ENCODE results near the gene SIGLEC14. TPM values are rescaled to one million over a fixed set of nuclear protein-coding genes. Genes with fewer than 3 reads are reported as not detected.

Gene SIGLEC14
- total and polyA plus RNA-seq, 5 donors from 2014 or later = 0.08 to 0.18 TPM; not detected in 3

DNA sequence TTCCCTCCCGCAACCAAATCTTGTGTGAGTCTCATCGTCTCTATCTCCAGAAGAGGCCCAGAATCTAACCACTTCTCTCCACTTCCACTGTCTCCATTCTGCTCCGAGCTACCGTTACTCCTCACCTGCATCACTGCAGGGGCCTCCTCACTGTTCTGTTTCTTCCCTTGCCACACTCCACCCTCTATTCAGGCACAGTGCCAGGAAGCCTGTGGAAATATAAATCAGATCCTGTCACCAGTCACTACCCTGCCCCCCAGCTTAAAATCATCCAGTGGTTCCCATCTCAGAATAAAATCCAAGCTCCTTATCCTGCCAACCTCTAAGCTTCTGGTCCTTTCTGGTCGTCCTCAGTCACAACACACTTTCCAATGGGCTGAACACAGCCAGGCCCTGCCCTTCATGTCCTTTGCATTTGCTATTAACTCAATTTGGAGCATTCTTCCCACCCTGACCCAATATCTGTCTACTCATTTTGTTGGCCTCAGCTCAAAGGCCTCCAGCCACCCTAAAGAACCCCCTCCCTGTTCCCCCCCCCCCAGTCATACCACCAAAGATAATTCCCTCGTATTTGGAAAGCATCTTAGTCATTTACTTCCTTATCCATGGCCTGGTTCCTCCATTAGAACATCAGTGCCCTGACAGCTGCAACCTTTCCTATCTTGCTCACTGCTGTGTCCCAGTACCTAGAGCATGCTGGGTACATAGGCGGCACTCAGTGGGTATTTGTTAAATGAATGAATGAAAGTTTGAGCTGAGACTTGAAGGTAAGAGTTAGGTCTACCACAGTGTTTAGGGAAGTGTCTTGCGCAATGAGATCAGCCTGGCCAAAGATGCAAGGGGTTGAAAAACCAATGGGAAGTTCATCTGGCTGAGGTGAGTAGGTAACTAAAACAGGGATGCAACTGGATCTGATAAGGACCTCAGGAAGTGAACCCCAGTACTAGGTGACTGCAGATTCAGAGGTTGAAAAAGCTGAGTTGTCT, 51.1 kb downstream of the SIGLEC14 start:
- H3K4me1 Mint-ChIP-seq = peaks cover 0 to 38% (median 13%) of the 10 kb centered on the region in 4 donors
- DNase-seq (no peak), ATAC-seq (ENCODE audit: low read depth in 2 of 2) (no peak)
- H3K27me3 ChIP-seq (ENCODE audit: control insufficient read depth, insufficient read depth, low read length) = peaks cover 3% of the 10 kb centered on the region
- peaks cover 14% of the 10 kb centered on the region for H3K4me1 ChIP-seq (ENCODE audit: control insufficient read depth, insufficient read depth, low read length, poor library complexity, severe bottlenecking)
- peaks cover 14% of the 10 kb centered on the region for H3K36me3 Mint-ChIP-seq
- H3K4me3 ChIP-seq (ENCODE audit: low read depth, low read length) = peak overlapping the region; percentile 92
- H3K27me3 Mint-ChIP-seq = peaks cover 11% of the 10 kb centered on the region
- peak overlapping the region; percentile 45 to 98 (median 88) for H3K4me3 Mint-ChIP-seq
- no peaks in the 10 kb centered on the region for H3K36me3 ChIP-seq (ENCODE audit: control insufficient read depth, insufficient read depth, low read length)
- H3K27ac Mint-ChIP-seq = peak overlapping the region in 2 of 3 donors; percentile 62 to 90
- H3K27ac ChIP-seq (ENCODE audit: insufficient read depth, low read length, poor library complexity, severe bottlenecking) = no peak overlapping the region
- H3K9me3 Mint-ChIP-seq = peaks cover 0 to 13% (median 3%) of the 10 kb centered on the region in 7 donors
- H3K9me3 ChIP-seq (ENCODE audit: control insufficient read depth in 2 of 2, low read length in 2 of 2) = peaks cover 0 to 2% of the 10 kb centered on the region in 2 experiments

DNA sequence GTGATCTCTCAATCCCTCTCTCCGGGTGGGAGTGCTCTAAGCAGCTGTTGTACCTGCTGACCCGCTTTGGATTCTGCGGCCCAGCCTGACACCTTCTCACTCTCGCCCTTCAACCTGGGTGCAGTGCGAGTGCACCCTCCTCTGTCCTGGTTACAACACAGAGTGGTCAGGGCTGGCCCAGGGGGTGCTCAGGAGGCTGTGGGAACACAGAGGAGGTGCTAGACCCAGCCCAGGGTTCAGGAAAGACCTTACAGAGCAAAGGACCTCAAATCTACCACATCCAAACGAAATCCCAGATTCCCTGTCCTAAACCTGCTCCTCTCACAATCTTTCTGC, 51.9 kb downstream of the SIGLEC14 start:
- no peak overlapping the region for H3K27ac ChIP-seq (ENCODE audit: insufficient read depth, low read length, poor library complexity, severe bottlenecking)
- H3K27ac Mint-ChIP-seq = peak overlapping the region in 2 of 3 donors; percentile 88 to 90

DNA sequence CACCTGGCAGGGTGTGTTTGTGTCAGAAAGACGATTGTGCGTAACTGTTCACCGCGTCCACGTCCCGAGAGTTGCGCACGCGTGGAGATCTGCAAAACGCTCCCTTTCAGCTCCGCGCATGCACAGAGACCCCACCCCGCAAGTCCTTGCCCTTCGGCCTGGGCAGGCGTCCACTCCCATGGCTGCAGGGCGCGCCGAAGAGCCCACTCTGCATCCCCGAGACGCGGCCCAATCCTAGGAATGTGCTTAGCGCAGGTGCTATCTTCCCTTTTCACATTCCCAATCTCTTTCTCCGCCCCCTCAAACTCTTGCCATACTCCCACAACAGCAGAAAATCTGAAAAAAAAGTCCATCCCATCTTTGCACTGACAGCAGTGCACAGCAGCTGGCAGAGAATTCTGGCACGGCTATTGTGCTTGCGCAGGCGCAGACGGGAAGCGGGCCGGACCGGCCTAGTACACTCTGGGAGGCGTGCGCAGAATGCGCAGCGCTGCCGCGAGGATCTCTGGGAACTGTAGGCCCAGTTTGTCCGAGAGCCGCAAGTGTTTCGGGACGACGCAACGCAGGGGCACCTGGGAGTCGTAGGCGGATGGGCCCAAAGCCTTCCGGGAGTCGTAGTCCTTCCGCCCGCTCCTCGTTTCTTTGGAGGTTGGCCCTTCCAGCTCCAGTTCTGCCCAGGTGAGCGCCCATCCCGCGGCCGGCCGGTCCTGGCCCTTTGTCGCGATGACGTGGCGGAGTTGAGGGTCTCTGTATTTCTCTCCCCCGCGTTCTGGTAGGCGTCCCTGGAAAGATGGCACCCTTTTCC, 52.5 kb downstream of the SIGLEC14 start:
- Mint-ChIP-seq H3K9me3 (peaks cover 0 to 19% (median 4%) of the 10 kb centered on the region in 7 donors), H3K4me1 (peaks cover 0 to 34% (median 12%) of the 10 kb centered on the region in 4 donors), H3K27me3 (no peaks in the 10 kb centered on the region), H3K4me3 (peak overlapping the region; percentile 91 to 99 (median 98)), H3K36me3 (peaks cover 14% of the 10 kb centered on the region), H3K27ac (peak overlapping the region; percentile 88 to 97 (median 90))
- peak overlapping the region; percentile 92 for H3K4me3 ChIP-seq (ENCODE audit: low read depth, low read length)
- peak; percentile 91 to 97 (median 91) for DNase-seq
- peak; percentile 100 for ATAC-seq (ENCODE audit: low read depth in 2 of 2)
- H3K27ac ChIP-seq (ENCODE audit: insufficient read depth, low read length, poor library complexity, severe bottlenecking) = no peak overlapping the region
- H3K36me3 ChIP-seq (ENCODE audit: control insufficient read depth, insufficient read depth, low read length) = no peaks in the 10 kb centered on the region
- no peaks in the 10 kb centered on the region for H3K27me3 ChIP-seq (ENCODE audit: control insufficient read depth, insufficient read depth, low read length)
- peaks cover 0 to 4% of the 10 kb centered on the region in 2 experiments for H3K9me3 ChIP-seq (ENCODE audit: control insufficient read depth in 2 of 2, low read length in 2 of 2)
- H3K4me1 ChIP-seq (ENCODE audit: control insufficient read depth, insufficient read depth, low read length, poor library complexity, severe bottlenecking) = peaks cover 14% of the 10 kb centered on the region

More for the DNA sequence above, 51.9 kb downstream of the SIGLEC14 start:
- H3K36me3 ChIP-seq (ENCODE audit: control insufficient read depth, insufficient read depth, low read length) = no peaks in the 10 kb centered on the region
- peak overlapping the region; percentile 92 for H3K4me3 ChIP-seq (ENCODE audit: low read depth, low read length)
- no peak for DNase-seq
- peaks cover 14% of the 10 kb centered on the region for H3K4me1 ChIP-seq (ENCODE audit: control insufficient read depth, insufficient read depth, low read length, poor library complexity, severe bottlenecking)
- Mint-ChIP-seq H3K27me3 (peaks cover 3% of the 10 kb centered on the region), H3K9me3 (peaks cover 0 to 14% (median 3%) of the 10 kb centered on the region in 7 donors), H3K36me3 (peaks cover 14% of the 10 kb centered on the region), H3K4me1 (peaks cover 0 to 34% (median 12%) of the 10 kb centered on the region in 4 donors), H3K4me3 (peak overlapping the region; percentile 91 to 99 (median 98))
- H3K9me3 ChIP-seq (ENCODE audit: control insufficient read depth in 2 of 2, low read length in 2 of 2) = peaks cover 1 to 4% of the 10 kb centered on the region in 2 experiments
- no peak for ATAC-seq (ENCODE audit: low read depth in 2 of 2)
- peaks cover under 1% of the 10 kb centered on the region for H3K27me3 ChIP-seq (ENCODE audit: control insufficient read depth, insufficient read depth, low read length)

DNA sequence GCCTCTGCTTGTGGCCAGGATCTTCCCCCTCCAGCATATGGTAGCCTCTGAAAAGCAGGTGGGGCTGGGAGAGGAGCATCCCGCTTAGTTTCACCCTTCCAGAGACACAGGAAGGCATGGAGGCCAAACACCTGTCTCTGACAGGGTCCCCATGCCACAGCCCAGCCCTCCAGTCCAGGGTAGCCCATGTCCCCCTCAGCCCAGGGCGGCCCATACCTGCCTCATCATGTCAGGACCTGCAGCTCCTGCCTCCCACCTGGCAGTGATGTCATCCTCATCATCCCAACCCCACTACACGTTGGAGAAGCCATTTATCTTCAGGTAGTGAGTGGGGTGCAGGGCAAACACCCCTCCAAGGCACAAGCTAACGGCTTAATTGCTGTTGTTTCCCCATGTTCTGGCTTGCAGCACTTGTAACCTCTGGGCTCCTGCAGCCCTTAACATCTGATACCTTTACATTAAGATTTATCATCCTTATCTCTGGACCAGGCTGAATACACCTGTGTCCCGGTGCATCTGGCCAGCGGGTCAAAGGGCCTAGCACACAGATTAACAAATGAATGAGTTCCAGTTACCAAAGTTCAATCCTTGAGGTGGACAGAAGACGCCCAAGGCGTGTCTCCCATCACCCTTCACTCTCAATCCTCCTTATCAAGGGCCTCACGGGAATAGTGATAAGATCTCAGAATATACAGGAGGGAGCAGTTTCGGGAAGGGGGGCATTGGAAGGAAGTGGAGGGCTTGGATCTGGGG, 53.3 kb downstream of the SIGLEC14 start:
- Histone ChIP-seq H3K4me1 (ENCODE audit: control insufficient read depth, insufficient read depth, low read length, poor library complexity, severe bottlenecking) (peaks cover 14% of the 10 kb centered on the region), H3K27me3 (ENCODE audit: control insufficient read depth, insufficient read depth, low read length) (no peaks in the 10 kb centered on the region), H3K9me3 (ENCODE audit: control insufficient read depth in 2 of 2, low read length in 2 of 2) (peaks cover 3 to 7% of the 10 kb centered on the region in 2 experiments), H3K4me3 (ENCODE audit: low read depth, low read length) (peak overlapping the region; percentile 92), H3K36me3 (ENCODE audit: control insufficient read depth, insufficient read depth, low read length) (no peaks in the 10 kb centered on the region), H3K27ac (ENCODE audit: insufficient read depth, low read length, poor library complexity, severe bottlenecking) (no peak overlapping the region)
- Mint-ChIP-seq H3K4me1 (peaks cover 0 to 34% (median 12%) of the 10 kb centered on the region in 4 donors), H3K4me3 (peak overlapping the region; percentile 91 to 99 (median 98)), H3K27ac (peak overlapping the region in 2 of 3 donors; percentile 88 to 90), H3K27me3 (no peaks in the 10 kb centered on the region), H3K9me3 (peaks cover 0 to 19% (median 5%) of the 10 kb centered on the region in 7 donors), H3K36me3 (peaks cover 14% of the 10 kb centered on the region)
- no peak for ATAC-seq (ENCODE audit: low read depth in 2 of 2)
- DNase-seq = no peak

Other genes starting within 250 kb of the SIGLEC14 start
- 0.25 TPM for gene SIGLEC10, start 229.2 kb downstream of the SIGLEC14 start, total RNA-seq
- under 1 TPM in 3 of 4 donors, not detected in 1; 0.15 to 0.37 (median 0.30) TPM for gene SIGLEC10, start 229.2 kb downstream of the SIGLEC14 start, polyA plus RNA-seq
- not detected for gene SIGLEC8, start 188.4 kb downstream of the SIGLEC14 start, total RNA-seq
- not detected for gene SIGLEC8, start 188.4 kb downstream of the SIGLEC14 start, polyA plus RNA-seq
- gene CEACAM18, start 168.3 kb downstream of the SIGLEC14 start, total RNA-seq = not detected
- not detected for gene CEACAM18, start 168.3 kb downstream of the SIGLEC14 start, polyA plus RNA-seq
- not detected for gene SIGLEC12, start 145.0 kb downstream of the SIGLEC14 start, total RNA-seq
- gene SIGLEC12, start 145.0 kb downstream of the SIGLEC14 start, polyA plus RNA-seq = 1 to 10 TPM in 1 of 4 donors, under 1 TPM in 1, not detected in 2; 0.57 to 1.3 TPM
- not detected for gene SIGLEC6, start 115.2 kb downstream of the SIGLEC14 start, total RNA-seq
- not detected for gene SIGLEC6, start 115.2 kb downstream of the SIGLEC14 start, polyA plus RNA-seq
- gene ZNF175, start 75.5 kb downstream of the SIGLEC14 start, total RNA-seq = 5.2 TPM
- gene ZNF175, start 75.5 kb downstream of the SIGLEC14 start, polyA plus RNA-seq = 1 to 10 TPM in 3 of 4 donors, under 1 TPM in 1; 0.88 to 3.8 (median 2.5) TPM
- gene SIGLEC5, start 16.4 kb downstream of the SIGLEC14 start, total RNA-seq = not detected
- under 1 TPM in 1 of 4 donors, not detected in 3; 0.16 TPM for gene SIGLEC5, start 16.4 kb downstream of the SIGLEC14 start, polyA plus RNA-seq
- gene SPACA6, start 46.5 kb upstream of the SIGLEC14 start, total RNA-seq = 4.4 TPM
- gene SPACA6, start 46.5 kb upstream of the SIGLEC14 start, polyA plus RNA-seq = 1 to 10 TPM in 3 of 4 donors, under 1 TPM in 1; 0.98 to 5.6 (median 1.6) TPM
- gene HAS1, start 77.2 kb upstream of the SIGLEC14 start, total RNA-seq = 0.86 TPM
- gene HAS1, start 77.2 kb upstream of the SIGLEC14 start, polyA plus RNA-seq = not detected
- not detected for gene FPR1, start 105.1 kb upstream of the SIGLEC14 start, total RNA-seq
- gene FPR1, start 105.1 kb upstream of the SIGLEC14 start, polyA plus RNA-seq = 1 to 10 TPM in 1 of 4 donors, under 1 TPM in 1, not detected in 2; 0.26 to 1.1 TPM
- gene FPR2, start 114.4 kb upstream of the SIGLEC14 start, total RNA-seq = not detected
- not detected for gene FPR2, start 114.4 kb upstream of the SIGLEC14 start, polyA plus RNA-seq
- not detected for gene FPR3, start 148.3 kb upstream of the SIGLEC14 start, total RNA-seq
- gene FPR3, start 148.3 kb upstream of the SIGLEC14 start, polyA plus RNA-seq = not detected
- 6.8 TPM for gene ZNF577, start 241.1 kb upstream of the SIGLEC14 start, total RNA-seq
- gene ZNF577, start 241.1 kb upstream of the SIGLEC14 start, polyA plus RNA-seq = 1 to 10 TPM; 1.6 to 4.4 (median 2.4) TPM